Mesothelial cell of epicardium (in vitro differentiated cells): Measurements from ENCODE around the gene NUMA1. TPM values are rescaled to one million over a fixed set of nuclear protein-coding genes. Genes with fewer than 3 reads are reported as not detected.

Experiments used
- DNase-seq, 2 experiments: peaks; one replicate each; pipeline ENCODE4 v3.0.0; 2021; ENCODE audit warnings: low spot score in 2 of 2; ENCODE audit not compliant: unreplicated experiment in 2 of 2
- H3K27ac Mint-ChIP-seq: 2 replicates; pipeline ENCODE4 v1.8.0; 2021; ENCODE audit warnings: mixed read lengths
- H3K27me3 Mint-ChIP-seq: 2 replicates; pipeline ENCODE4 v1.8.0; 2021; ENCODE audit warnings: low read depth, mixed read lengths
- H3K36me3 Mint-ChIP-seq: 2 replicates; pipeline ENCODE4 v1.8.0; 2021; ENCODE audit warnings: mixed read lengths
- H3K4me1 Mint-ChIP-seq: 2 replicates; pipeline ENCODE4 v1.8.0; 2021; ENCODE audit warnings: mixed read lengths
- H3K4me3 Mint-ChIP-seq: 2 replicates; pipeline ENCODE4 v1.8.0; 2021; ENCODE audit warnings: mild to moderate bottlenecking, moderate library complexity, mixed read lengths
- H3K9me3 Mint-ChIP-seq: 2 replicates; pipeline ENCODE4 v1.8.0; 2021; ENCODE audit warnings: mixed read lengths
- total RNA-seq: library from RNA; stranded (reverse); gene quantifications from 3 replicates; pipeline ENCODE4 v1.2.1, GENCODE V29; 2021
- TF ChIP-seq, protein P1 (sequence below): fragments of 200-600 bp; sonication (generic); IDR thresholded peaks from one replicate; pipeline ENCODE4 v1.5.0; 2021; ENCODE audit warnings: antibody characterized with exemption; ENCODE audit not compliant: unreplicated experiment

Gene NUMA1
- total RNA-seq, 1 donor from 2014 or later = 334 TPM

DNA sequence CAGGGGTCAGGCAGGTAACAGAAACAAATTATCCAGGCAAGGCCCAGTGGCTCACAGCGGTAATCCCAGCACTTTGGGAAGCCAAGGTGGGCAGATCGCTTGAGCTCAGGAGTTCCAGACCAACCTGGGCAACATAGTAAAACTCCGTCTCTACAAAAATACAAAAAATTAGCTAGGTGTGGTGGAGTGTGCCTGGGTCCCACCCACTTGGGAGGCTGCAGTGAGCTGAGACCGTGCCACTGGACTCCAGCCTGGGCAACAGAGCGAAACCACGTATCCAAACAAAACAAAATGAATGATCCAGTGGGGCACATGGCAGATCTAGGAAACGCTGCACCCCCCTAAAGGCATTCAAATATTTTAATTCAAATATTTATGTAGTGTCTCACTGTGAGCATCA is 9.9 kb downstream of the NUMA1 start:
- H3K27ac Mint-ChIP-seq = peak overlapping the region; percentile 44
- H3K4me1 Mint-ChIP-seq = peaks cover 30% of the 10 kb centered on the region
- H3K4me3 Mint-ChIP-seq = no peak overlapping the region
- H3K36me3 Mint-ChIP-seq = peaks cover 8% of the 10 kb centered on the region
- no peaks in the 10 kb centered on the region for H3K9me3 Mint-ChIP-seq
- no peak for DNase-seq
- H3K27me3 Mint-ChIP-seq = no peaks in the 10 kb centered on the region
- TF ChIP-seq, protein P1, sequence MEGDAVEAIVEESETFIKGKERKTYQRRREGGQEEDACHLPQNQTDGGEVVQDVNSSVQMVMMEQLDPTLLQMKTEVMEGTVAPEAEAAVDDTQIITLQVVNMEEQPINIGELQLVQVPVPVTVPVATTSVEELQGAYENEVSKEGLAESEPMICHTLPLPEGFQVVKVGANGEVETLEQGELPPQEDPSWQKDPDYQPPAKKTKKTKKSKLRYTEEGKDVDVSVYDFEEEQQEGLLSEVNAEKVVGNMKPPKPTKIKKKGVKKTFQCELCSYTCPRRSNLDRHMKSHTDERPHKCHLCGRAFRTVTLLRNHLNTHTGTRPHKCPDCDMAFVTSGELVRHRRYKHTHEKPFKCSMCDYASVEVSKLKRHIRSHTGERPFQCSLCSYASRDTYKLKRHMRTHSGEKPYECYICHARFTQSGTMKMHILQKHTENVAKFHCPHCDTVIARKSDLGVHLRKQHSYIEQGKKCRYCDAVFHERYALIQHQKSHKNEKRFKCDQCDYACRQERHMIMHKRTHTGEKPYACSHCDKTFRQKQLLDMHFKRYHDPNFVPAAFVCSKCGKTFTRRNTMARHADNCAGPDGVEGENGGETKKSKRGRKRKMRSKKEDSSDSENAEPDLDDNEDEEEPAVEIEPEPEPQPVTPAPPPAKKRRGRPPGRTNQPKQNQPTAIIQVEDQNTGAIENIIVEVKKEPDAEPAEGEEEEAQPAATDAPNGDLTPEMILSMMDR = no peak

DNA sequence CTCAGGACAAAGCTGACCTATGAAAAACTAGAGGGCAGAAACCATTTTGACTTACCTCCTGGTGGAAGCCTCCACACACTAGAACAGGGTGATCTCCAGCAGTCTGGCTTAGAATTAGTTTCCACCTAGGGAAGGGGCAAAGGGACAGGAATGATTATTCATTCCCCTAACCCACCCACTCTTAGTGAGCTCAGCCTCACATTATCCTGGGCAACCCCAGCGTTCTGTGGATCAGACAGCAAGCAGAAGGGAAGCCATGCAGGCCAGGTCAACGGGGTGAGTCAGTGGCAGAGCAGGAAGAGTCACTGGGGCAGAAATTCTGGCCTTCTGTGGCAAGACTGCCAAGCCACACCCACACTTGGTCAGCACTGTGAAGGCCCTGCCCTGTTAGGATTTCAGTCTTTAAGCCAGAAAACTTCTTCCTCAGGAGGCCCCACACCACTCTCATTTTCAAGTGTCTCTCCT is 10.5 kb downstream of the NUMA1 start:
- H3K27ac Mint-ChIP-seq = peak overlapping the region; percentile 44
- DNase-seq = no peak
- TF ChIP-seq, protein P1 = no peak
- H3K27me3 Mint-ChIP-seq = no peaks in the 10 kb centered on the region
- H3K9me3 Mint-ChIP-seq = no peaks in the 10 kb centered on the region
- peaks cover 30% of the 10 kb centered on the region for H3K4me1 Mint-ChIP-seq
- peaks cover 7% of the 10 kb centered on the region for H3K36me3 Mint-ChIP-seq
- no peak overlapping the region for H3K4me3 Mint-ChIP-seq

DNA sequence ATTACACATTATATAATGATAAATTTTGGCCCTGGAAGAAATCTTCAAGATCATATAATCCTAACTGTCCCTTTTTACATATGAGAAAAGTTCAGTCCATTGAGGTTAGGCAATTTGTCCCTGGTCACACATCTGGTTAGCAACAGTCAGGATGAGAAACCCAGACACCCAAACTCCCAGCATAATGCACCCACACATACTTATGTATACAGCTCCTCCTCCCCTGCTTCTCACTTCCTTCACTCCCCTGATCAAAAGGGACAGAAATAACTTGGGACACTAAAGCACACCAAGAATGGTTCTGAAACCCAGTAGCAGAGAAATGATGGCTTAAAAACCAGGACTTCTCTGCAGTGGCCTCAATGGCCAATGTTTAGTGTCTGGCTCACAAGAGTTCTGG is 11.1 kb downstream of the NUMA1 start:
- TF ChIP-seq, protein P1 = no peak
- Mint-ChIP-seq H3K27ac (peak overlapping the region; percentile 44), H3K27me3 (no peaks in the 10 kb centered on the region), H3K4me1 (peaks cover 30% of the 10 kb centered on the region), H3K9me3 (no peaks in the 10 kb centered on the region), H3K36me3 (peaks cover 7% of the 10 kb centered on the region), H3K4me3 (no peak overlapping the region)
- no peak for DNase-seq

DNA sequence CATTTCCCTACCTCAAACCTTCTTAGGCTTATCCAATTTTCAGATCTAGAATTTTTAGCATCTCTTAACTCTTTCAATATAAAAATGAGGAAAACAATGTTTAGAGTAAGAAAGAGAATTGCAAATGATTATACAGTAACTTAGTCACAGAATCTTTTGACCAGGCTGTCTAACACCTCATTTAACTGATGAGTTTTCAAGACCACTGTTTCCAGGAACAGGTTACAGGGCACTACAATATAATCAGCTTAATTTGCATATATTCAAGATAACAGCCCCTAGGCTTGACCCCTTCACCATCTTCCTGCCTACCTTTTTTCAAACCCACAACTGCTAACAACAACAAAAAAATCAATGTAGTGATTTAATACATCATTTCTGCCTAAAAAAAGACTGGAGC is 12.7 kb downstream of the NUMA1 start:
- Mint-ChIP-seq H3K4me1 (peaks cover 30% of the 10 kb centered on the region), H3K27ac (no peak overlapping the region), H3K27me3 (no peaks in the 10 kb centered on the region), H3K9me3 (no peaks in the 10 kb centered on the region), H3K36me3 (peaks cover 7% of the 10 kb centered on the region), H3K4me3 (no peak overlapping the region)
- no peak for DNase-seq
- TF ChIP-seq, protein P1 = no peak

DNA sequence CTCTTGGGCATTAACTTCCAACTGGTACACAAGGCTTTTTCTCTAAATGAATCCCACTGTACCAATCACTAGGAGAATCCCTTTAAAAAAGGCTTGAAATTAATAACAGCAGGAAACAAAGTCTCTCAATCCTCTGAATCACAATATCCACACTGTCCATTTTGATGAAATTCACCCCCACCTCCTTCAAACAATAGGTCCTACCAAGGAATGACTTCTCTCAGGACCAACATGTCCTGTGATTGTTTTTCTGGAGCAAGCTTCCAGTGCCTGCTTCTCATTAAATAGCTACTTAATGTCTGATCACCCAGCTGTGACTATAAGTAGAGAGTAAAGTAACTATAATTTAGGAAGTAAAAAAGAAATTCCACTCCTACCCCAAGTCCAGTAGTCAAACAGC is 13.1 kb downstream of the NUMA1 start:
- Mint-ChIP-seq H3K4me1 (peaks cover 26% of the 10 kb centered on the region), H3K27me3 (no peaks in the 10 kb centered on the region), H3K36me3 (peaks cover 7% of the 10 kb centered on the region), H3K9me3 (no peaks in the 10 kb centered on the region), H3K4me3 (no peak overlapping the region), H3K27ac (no peak overlapping the region)
- DNase-seq = no peak
- TF ChIP-seq, protein P1 = no peak

DNA sequence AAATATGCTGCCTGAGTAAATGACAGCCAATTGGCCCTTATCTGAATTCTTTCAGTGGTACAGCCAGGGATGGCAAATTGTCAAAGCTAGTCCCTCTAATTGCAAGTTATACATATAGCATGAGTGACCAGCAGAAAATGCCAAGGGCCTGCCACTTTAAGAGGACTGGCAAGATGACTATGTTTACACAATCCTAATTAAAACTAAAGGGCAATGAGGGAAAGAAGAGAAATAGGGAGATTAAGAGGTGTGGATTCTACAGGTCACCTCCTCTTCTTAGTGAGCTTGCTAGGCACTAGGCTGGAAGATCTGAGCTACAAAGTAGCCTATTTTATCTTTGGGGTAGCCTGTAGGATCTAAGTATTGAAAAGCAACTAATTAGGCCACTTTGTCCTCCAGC is 13.5 kb downstream of the NUMA1 start:
- Mint-ChIP-seq H3K27ac (no peak overlapping the region), H3K36me3 (peaks cover 8% of the 10 kb centered on the region), H3K4me1 (peaks cover 21% of the 10 kb centered on the region), H3K9me3 (no peaks in the 10 kb centered on the region), H3K27me3 (no peaks in the 10 kb centered on the region), H3K4me3 (no peak overlapping the region)
- DNase-seq = no peak
- TF ChIP-seq, protein P1 = no peak
